ENCODE data around the gene ZNF276. TPM values are rescaled to one million over a fixed set of nuclear protein-coding genes. Genes with fewer than 3 reads are reported as not detected.

The ZNF276 gene
- total and polyA plus RNA-seq, 9 donors = 7.1 to 39.9 (median 25.5) TPM

DNA sequence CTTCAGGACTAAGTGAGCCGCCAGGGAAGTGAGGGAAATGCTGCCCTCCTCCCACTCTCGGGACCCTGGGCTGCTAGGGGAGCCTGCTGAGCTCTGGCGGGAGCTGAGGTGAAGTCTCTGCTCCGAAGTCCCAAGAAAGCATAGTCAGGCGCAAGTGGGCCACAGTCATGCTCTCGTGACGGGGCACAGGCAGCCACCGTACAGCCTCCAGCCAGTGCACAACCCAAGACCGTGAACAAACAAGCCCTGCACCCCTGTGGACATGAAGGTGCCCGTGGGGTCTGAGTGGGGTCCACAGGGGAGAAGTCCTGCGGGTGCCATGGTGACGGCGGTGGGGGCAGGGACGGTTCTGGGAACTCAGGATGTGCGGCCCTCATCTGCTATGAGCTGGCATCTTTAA is 24.7 kb downstream of the ZNF276 start:
- no peaks in the 10 kb centered on the region for H3K27me3 ChIP-seq
- H3K4me1 ChIP-seq (ENCODE audit: insufficient read depth) = peaks cover 5% of the 10 kb centered on the region
- no peaks in the 10 kb centered on the region for H3K9me3 ChIP-seq
- DNase-seq = no peak
- no peaks in the 10 kb centered on the region for H3K36me3 ChIP-seq
- H3K27ac ChIP-seq = no peak overlapping the region
- H3K4me3 ChIP-seq = no peak overlapping the region
- intact Hi-C loops (cut with DNase I) = no loop called here
- 86 to 94% (median 87%) methylated on average over 14 to 15 of the region's 15 CpGs for WGBS, 3 donors
- no peak for TF ChIP-seq POLR2A (IDR thresholded peaks at IDR 0.05)
- TF ChIP-seq EP300 (IDR thresholded peaks at IDR 0.05) = no peak
- TF ChIP-seq, protein P1, sequence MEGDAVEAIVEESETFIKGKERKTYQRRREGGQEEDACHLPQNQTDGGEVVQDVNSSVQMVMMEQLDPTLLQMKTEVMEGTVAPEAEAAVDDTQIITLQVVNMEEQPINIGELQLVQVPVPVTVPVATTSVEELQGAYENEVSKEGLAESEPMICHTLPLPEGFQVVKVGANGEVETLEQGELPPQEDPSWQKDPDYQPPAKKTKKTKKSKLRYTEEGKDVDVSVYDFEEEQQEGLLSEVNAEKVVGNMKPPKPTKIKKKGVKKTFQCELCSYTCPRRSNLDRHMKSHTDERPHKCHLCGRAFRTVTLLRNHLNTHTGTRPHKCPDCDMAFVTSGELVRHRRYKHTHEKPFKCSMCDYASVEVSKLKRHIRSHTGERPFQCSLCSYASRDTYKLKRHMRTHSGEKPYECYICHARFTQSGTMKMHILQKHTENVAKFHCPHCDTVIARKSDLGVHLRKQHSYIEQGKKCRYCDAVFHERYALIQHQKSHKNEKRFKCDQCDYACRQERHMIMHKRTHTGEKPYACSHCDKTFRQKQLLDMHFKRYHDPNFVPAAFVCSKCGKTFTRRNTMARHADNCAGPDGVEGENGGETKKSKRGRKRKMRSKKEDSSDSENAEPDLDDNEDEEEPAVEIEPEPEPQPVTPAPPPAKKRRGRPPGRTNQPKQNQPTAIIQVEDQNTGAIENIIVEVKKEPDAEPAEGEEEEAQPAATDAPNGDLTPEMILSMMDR (IDR thresholded peaks at IDR 0.05) = no peak

DNA sequence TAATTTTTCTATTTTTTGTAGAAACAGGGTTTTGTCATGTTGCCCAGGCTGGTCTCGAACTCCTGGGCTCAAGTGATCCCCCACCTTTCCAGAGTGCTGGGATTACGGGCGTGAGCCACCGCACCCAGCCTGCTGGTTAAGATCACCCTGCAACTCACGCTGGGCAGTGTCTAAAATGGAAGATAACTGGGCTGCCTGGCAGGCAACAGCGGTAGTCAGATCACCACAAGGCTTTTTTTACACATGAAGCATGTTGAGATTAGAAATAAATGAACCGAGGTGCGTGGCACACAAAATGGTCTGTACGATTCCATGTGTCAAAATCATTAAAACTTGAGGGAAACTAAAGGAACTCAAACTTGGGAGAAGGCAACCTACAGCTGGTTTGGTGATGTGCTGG is 26.7 kb downstream of the ZNF276 start:
- no peaks in the 10 kb centered on the region for H3K36me3 ChIP-seq
- no peak overlapping the region for H3K27ac ChIP-seq
- DNase-seq = no peak
- TF ChIP-seq, protein P1 (IDR thresholded peaks at IDR 0.05) = no peak
- TF ChIP-seq POLR2A (IDR thresholded peaks at IDR 0.05) (no peak), EP300 (IDR thresholded peaks at IDR 0.05) (no peak)
- no peaks in the 10 kb centered on the region for H3K9me3 ChIP-seq
- H3K4me3 ChIP-seq = no peak overlapping the region
- intact Hi-C loops (cut with DNase I) = no loop called here
- H3K4me1 ChIP-seq (ENCODE audit: insufficient read depth) = peaks cover 5% of the 10 kb centered on the region
- 91 to 97% (median 93%) methylated on average over 9 of the region's 9 CpGs for whole genome bisulfite sequencing, 3 donors
- H3K27me3 ChIP-seq = no peaks in the 10 kb centered on the region

DNA sequence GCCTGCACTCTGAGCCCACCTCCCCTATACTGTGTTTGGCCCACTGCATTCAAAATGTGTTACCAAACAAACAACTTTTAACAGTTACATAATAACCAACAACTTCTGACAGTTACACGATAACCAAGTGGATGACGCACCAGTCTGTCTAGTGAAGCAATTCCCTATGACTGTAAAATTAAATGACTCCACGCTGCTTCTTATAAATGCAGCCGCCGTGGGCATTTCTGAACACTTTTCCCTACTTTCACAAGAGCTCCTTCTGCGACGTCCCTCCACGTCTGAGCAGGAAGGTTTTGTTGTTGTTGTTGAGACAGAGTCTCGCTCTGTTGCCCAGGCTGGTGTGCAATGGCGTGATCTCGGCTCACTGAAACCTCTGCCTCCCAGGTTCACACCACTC is 27.6 kb downstream of the ZNF276 start:
- no peaks in the 10 kb centered on the region for H3K27me3 ChIP-seq
- 95 to 97% (median 96%) methylated on average over 11 of the region's 11 CpGs for WGBS, 3 donors
- no peak for TF ChIP-seq POLR2A (IDR thresholded peaks at IDR 0.05)
- TF ChIP-seq, protein P1 (IDR thresholded peaks at IDR 0.05) = no peak
- no peak for TF ChIP-seq EP300 (IDR thresholded peaks at IDR 0.05)
- no peaks in the 10 kb centered on the region for H3K36me3 ChIP-seq
- H3K4me1 ChIP-seq (ENCODE audit: insufficient read depth) = peaks cover 5% of the 10 kb centered on the region
- intact Hi-C loops (cut with DNase I) = no loop called here
- no peak for DNase-seq
- H3K9me3 ChIP-seq = no peaks in the 10 kb centered on the region
- no peak overlapping the region for H3K27ac ChIP-seq
- H3K4me3 ChIP-seq = no peak overlapping the region

DNA sequence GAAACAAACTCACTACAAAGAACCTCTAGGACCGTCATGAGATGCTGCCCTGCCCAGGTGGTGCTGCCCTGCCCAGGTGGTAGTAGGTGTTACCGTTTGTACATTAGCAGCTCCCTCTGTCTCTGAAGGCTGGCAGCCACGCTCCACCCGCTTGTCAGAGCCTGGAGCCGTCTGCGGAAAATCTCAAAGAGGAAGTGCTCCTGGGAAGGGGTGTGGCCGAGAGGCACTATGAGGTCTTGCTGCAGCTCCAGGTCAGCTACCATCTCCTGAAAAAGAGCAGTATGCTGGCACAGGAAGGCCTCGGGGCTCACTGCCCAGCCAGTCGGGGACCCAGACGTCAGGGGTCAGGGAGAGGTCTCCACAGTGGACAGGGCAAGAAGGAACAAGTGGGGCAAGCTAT is 28.3 kb downstream of the ZNF276 start:
- H3K4me1 ChIP-seq (ENCODE audit: insufficient read depth) = peaks cover 5% of the 10 kb centered on the region
- 77 to 82% (median 77%) methylated on average over 10 of the region's 10 CpGs for WGBS, 3 donors
- H3K27ac ChIP-seq = no peak overlapping the region
- TF ChIP-seq POLR2A (IDR thresholded peaks at IDR 0.05) = no peak
- no peak for TF ChIP-seq EP300 (IDR thresholded peaks at IDR 0.05)
- TF ChIP-seq, protein P1 (IDR thresholded peaks at IDR 0.05) = no peak
- H3K4me3 ChIP-seq = no peak overlapping the region
- DNase-seq = no peak
- no peaks in the 10 kb centered on the region for H3K36me3 ChIP-seq
- H3K9me3 ChIP-seq = no peaks in the 10 kb centered on the region
- intact Hi-C loops (cut with DNase I) = no loop called here
- H3K27me3 ChIP-seq = no peaks in the 10 kb centered on the region

Measured in ovary (tissue), 9 donors.